GM10248 (cell line): ENCODE data around the gene DCTN3.

ENCODE experiments used
- CTCF ChIA-PET: fragments of 300-600 bp; sonication (Branson Sonifier 250); formaldehyde crosslinking; extraction: SDS; loops from one replicate; lab custom pipeline; 2021; ENCODE audit warnings: antibody characterized with exemption; lab: Yijun Ruan, JAX
- POLR2A ChIA-PET: fragments of 350-650 bp; sonication (Branson Sonifier 250); formaldehyde crosslinking; extraction: SDS; loops from one replicate; lab custom pipeline; 2020; ENCODE audit warnings: antibody characterized with exemption; lab: Yijun Ruan, JAX
- DNase-seq: peaks from one replicate; pipeline ENCODE4 v3.0.0; 2012; ENCODE audit errors: extremely low spot score
- CTCF ChIP-seq: IDR thresholded peaks from 2 replicates; pipeline ENCODE4 v1.5.1; 2012; ENCODE audit warnings: mild to moderate bottlenecking, low read depth; ENCODE audit errors: extremely low read depth, missing control alignments, control extremely low read depth

DCTN3 gene

GRCh38 chr9:34568774-34569173, 51.5 kb downstream of the DCTN3 start:
- no peak for DNase-seq
- no peak for TF ChIP-seq CTCF
- ChIA-PET POLR2A (no interaction called here), CTCF (interaction anchor here (0.9 kb wide), 1 partner anchor 23 kb away, joined by 5 read pairs; no protein-coding TSS in a partner anchor)

- CTCF ChIA-PET: no interaction called here
- POLR2A ChIA-PET: no interaction called here
- TF ChIP-seq CTCF: no peak
- no peak for DNase-seq
Measured at GRCh38 chr9:34568133-34568532, 52.2 kb downstream of the DCTN3 start.

- ChIA-PET CTCF (interaction anchor here (1.7 kb wide), 1 partner anchor 19 kb away, joined by 4 read pairs; no protein-coding TSS in a partner anchor), POLR2A (no interaction called here)
- TF ChIP-seq CTCF: no peak
- DNase-seq: no peak
Measured at GRCh38 chr9:34566972-34567371, 53.3 kb downstream of the DCTN3 start.

GRCh38 chr9:34566322-34566721, 54.0 kb downstream of the DCTN3 start:
- POLR2A ChIA-PET: no interaction called here
- TF ChIP-seq CTCF: no peak

GRCh38 chr9:34565856-34566255, 54.4 kb downstream of the DCTN3 start:
- no peak for TF ChIP-seq CTCF
- no peak for DNase-seq
- POLR2A ChIA-PET: no interaction called here
- CTCF ChIA-PET: interaction anchor here (1.7 kb wide), 1 partner anchor 18 kb away, joined by 4 read pairs; no protein-coding TSS in a partner anchor

More at GRCh38 chr9:34566322-34566721, 54.0 kb downstream of the DCTN3 start:
- no peak for DNase-seq
- CTCF ChIA-PET: interaction anchor here (1.7 kb wide), 1 partner anchor 18 kb away, joined by 4 read pairs; no protein-coding TSS in a partner anchor

- ChIA-PET POLR2A (no interaction called here), CTCF (interaction anchor here (1.1 to 2.1 kb wide), 4 partner anchors 17 to 39 kb away, joined by 3 to 5 read pairs (median 4); no protein-coding TSS in a partner anchor)
- no peak for DNase-seq
- no peak for TF ChIP-seq CTCF
Measured at GRCh38 chr9:34564617-34565016, 55.7 kb downstream of the DCTN3 start.
